HepG2 (cell line): ENCODE results near the gene POU2F1. TPM values are rescaled to one million over a fixed set of nuclear protein-coding genes. Genes with fewer than 3 reads are reported as not detected.

Experiments used
- AHR ChIP-seq: IDR thresholded peaks from 2 replicates; pipeline ENCODE4 v1.6.1; 2018; ENCODE audit warnings: missing genetic modification reagents, missing compliant biosample characterization
- ESRRA ChIP-seq: sonication (generic); formaldehyde crosslinking; IDR thresholded peaks from 2 replicates; pipeline ENCODE4 v1.5.1; 2020; ENCODE audit warnings: mild to moderate bottlenecking, low read depth, missing genetic modification reagents
- ETV5 ChIP-seq: IDR thresholded peaks from 2 replicates; pipeline ENCODE4 v1.6.1; 2018; ENCODE audit warnings: missing biosample characterization, missing genetic modification reagents, inconsistent platforms, borderline replicate concordance
- FOXK2 ChIP-seq: fragments of 450-650 bp; IDR thresholded peaks from 2 replicates; pipeline ENCODE4 v1.6.1; 2016
- HBP1 ChIP-seq: IDR thresholded peaks from 2 replicates; pipeline ENCODE4 v1.6.1; 2016; ENCODE audit warnings: low read depth, control low read depth
- HOMEZ ChIP-seq: IDR thresholded peaks from 2 replicates; pipeline ENCODE4 v1.6.1; 2016; ENCODE audit warnings: low read depth
- HOXA9 ChIP-seq: sonication (generic); formaldehyde crosslinking; IDR thresholded peaks from 2 replicates; pipeline ENCODE4 v1.8.1; 2022; ENCODE audit warnings: missing genetic modification reagents, mild to moderate bottlenecking, moderate library complexity, borderline replicate concordance
- KDM5B ChIP-seq: sonication (generic); formaldehyde crosslinking; IDR thresholded peaks from 2 replicates; pipeline ENCODE4 v1.4.0; 2020; ENCODE audit warnings: missing genetic modification reagents, mild to moderate bottlenecking, borderline replicate concordance
- KLF9 ChIP-seq: IDR thresholded peaks from 2 replicates; pipeline ENCODE4 v1.6.1; 2016; ENCODE audit warnings: low read depth
- NBN ChIP-seq: fragments of 450-650 bp; conservative IDR thresholded peaks from 2 replicates; pipeline ENCODE4 v1.6.1; 2017
- RNF2 ChIP-seq: fragments of 450-650 bp; conservative IDR thresholded peaks from 2 replicates; pipeline ENCODE4 v1.6.1; 2016; ENCODE audit warnings: low read depth
- SP140L ChIP-seq: sonication (generic); formaldehyde crosslinking; IDR thresholded peaks from 2 replicates; pipeline ENCODE4 v1.4.0; 2020; ENCODE audit warnings: missing genetic modification reagents, borderline replicate concordance
- TBL1XR1 ChIP-seq: fragments of 150-350 bp; IDR thresholded peaks from 2 replicates; pipeline ENCODE4 v1.6.1; 2014; ENCODE audit warnings: borderline replicate concordance, low read length; ENCODE audit not compliant: partially characterized antibody
- ZBTB3 ChIP-seq: sonication (generic); formaldehyde crosslinking; IDR thresholded peaks from 2 replicates; pipeline ENCODE4 v1.4.0; 2020; ENCODE audit warnings: low read depth, mild to moderate bottlenecking, moderate library complexity, missing genetic modification reagents, borderline replicate concordance
- ZNF556 ChIP-seq: sonication (generic); formaldehyde crosslinking; IDR thresholded peaks from 2 replicates; pipeline ENCODE4 v1.4.0; 2020; ENCODE audit warnings: mild to moderate bottlenecking, missing genetic modification reagents, borderline replicate concordance
- ZNF576 ChIP-seq: sonication (generic); formaldehyde crosslinking; IDR thresholded peaks from 2 replicates; pipeline ENCODE4 v1.4.0; 2020; ENCODE audit warnings: mild to moderate bottlenecking, missing genetic modification reagents
- ZNF580 ChIP-seq: IDR thresholded peaks from 2 replicates; pipeline ENCODE4 v1.6.1; 2016; ENCODE audit warnings: low read depth, borderline replicate concordance
- polyA plus RNA-seq, 8 experiments: library from polyadenylated mRNA; depleted of rRNA in 3 of 8; stranded (reverse) in 7 of 8; unstranded in 1 of 8; fragments of >200 nt; fragmentation: Illumina TruSeq in 4 of 8; extraction: Trizol in 4 of 8; gene quantifications; 2 replicates each; pipeline versions ENCODE4 v1.2.1 to v1.2.3, GENCODE V29; 2011 to 2016; ENCODE audit warnings: low read depth in 4 of 8, missing spikeins in 1 of 8, mixed read lengths in 1 of 8; ENCODE audit not compliant: insufficient read depth in 1 of 8
- total RNA-seq, 5 experiments: library from RNA; depleted of rRNA; stranded (reverse); fragments of >200 nt; fragmentation: Illumina TruSeq; extraction: Trizol; gene quantifications; 2 replicates each; pipeline ENCODE4 v1.2.3, GENCODE V29; 2016; ENCODE audit warnings: low read depth in 1 of 5
- TF ChIP-seq, protein P1 (sequence below): sonication (generic); formaldehyde crosslinking; IDR thresholded peaks from 2 replicates; pipeline ENCODE4 v1.4.0; 2020; ENCODE audit warnings: missing genetic modification reagents, mild to moderate bottlenecking, borderline replicate concordance
- TF ChIP-seq, protein P2 (sequence below): sonication (generic); formaldehyde crosslinking; IDR thresholded peaks from 2 replicates; pipeline ENCODE4 v1.8.0; 2022; ENCODE audit warnings: mild to moderate bottlenecking, missing genetic modification reagents, moderate library complexity

POU2F1 gene
- total and polyA plus RNA-seq, 2 of the 13 experiments (the other 11 are each of a cell fraction or from before 2014, with no cell fraction given) = 10.2 to 13.0 TPM

DNA sequence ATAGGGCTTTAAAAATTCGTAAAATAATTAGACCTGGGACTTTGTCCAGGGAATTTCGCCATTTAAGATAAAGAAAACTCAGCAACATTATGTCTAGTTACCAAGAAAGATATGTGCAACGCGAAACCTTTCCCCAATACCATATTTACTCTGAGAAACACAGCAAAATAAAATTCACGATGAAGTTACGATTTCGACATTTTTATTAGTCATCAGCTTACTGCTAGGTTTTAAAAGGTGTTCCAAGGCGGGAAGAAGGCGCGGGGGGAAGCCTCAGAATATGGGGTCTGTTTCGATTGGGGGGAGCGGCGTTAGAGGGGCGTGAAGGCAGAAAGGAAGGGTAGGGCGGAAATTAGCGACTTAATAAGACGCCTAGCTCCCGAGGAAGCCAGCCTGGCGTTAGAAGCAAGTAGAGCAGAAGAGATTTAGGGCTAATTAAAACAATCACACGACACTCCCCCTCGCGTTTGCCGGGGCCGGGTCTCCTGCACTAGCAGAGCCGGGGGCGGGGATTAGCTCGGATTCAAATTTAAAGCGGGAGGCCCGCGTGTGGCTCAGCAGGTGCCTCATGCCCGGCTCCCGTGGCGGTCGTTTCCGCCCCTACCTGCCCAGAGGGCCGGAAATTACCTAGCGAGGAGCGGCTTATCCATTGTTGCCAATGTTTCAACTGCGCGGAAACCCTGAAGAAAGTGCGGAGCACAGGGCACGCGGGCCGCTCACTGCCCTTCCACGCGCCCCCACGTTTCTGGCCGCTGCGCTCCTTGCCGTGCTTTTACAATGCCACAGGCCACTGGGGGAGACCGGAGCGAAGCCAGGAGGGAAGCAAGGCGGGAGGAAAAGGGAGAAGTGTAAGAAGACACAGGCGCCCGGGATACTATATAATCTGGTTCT, 795 bp upstream of the POU2F1 start (continued):
- TF ChIP-seq, protein P1, sequence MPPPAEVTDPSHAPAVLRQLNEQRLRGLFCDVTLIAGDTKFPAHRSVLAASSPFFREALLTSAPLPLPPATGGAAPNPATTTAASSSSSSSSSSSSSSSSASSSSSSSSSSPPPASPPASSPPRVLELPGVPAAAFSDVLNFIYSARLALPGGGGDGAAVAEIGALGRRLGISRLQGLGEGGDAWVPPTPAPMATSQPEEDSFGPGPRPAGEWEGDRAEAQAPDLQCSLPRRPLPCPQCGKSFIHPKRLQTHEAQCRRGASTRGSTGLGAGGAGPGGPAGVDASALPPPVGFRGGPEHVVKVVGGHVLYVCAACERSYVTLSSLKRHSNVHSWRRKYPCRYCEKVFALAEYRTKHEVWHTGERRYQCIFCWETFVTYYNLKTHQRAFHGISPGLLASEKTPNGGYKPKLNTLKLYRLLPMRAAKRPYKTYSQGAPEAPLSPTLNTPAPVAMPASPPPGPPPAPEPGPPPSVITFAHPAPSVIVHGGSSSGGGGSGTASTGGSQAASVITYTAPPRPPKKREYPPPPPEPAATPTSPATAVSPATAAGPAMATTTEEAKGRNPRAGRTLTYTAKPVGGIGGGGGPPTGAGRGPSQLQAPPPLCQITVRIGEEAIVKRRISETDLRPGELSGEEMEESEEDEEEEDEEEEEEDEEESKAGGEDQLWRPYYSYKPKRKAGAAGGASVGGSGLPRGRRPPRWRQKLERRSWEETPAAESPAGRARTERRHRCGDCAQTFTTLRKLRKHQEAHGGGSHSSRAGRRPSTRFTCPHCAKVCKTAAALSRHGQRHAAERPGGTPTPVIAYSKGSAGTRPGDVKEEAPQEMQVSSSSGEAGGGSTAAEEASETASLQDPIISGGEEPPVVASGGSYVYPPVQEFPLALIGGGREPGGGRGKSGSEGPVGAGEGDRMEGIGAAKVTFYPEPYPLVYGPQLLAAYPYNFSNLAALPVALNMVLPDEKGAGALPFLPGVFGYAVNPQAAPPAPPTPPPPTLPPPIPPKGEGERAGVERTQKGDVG (CRISPR knock-in tag) = no peak
- TF ChIP-seq HOXA9 (CRISPR knock-in tag) (peak; percentile 63; the same call in 1 of the 2 replicates), ZNF556 (CRISPR knock-in tag) (peak; percentile 72), ZNF576 (CRISPR knock-in tag) (no peak; the same call in 1 of the 2 replicates), ETV5 (CRISPR knock-in tag) (peak; percentile 67; the same call in 1 of the 2 replicates), TBL1XR1 (no peak), SP140L (CRISPR knock-in tag) (peak; percentile 92; the same call in 1 of the 2 replicates), HBP1 (CRISPR knock-in tag) (no peak), HOMEZ (CRISPR knock-in tag) (no peak), ZNF580 (CRISPR knock-in tag) (no peak), KLF9 (CRISPR knock-in tag) (peak; percentile 75; the same call in 1 of the 2 replicates), KDM5B (CRISPR knock-in tag) (peak; percentile 83; the same call in 1 of the 2 replicates), ZBTB3 (CRISPR knock-in tag) (no peak), ESRRA (CRISPR knock-in tag) (no peak), RNF2 (0 out of 2 replicates have a peak, but pooled peaks have one; percentile 35), NBN (no peak), AHR (CRISPR knock-in tag) (0 out of 2 replicates have a peak, but pooled peaks have one; percentile 57), FOXK2 (no peak)
- TF ChIP-seq, protein P2, sequence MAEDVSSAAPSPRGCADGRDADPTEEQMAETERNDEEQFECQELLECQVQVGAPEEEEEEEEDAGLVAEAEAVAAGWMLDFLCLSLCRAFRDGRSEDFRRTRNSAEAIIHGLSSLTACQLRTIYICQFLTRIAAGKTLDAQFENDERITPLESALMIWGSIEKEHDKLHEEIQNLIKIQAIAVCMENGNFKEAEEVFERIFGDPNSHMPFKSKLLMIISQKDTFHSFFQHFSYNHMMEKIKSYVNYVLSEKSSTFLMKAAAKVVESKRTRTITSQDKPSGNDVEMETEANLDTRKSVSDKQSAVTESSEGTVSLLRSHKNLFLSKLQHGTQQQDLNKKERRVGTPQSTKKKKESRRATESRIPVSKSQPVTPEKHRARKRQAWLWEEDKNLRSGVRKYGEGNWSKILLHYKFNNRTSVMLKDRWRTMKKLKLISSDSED (CRISPR knock-in tag) = no peak
